ENCODE measurements around the gene TPRN.

GRCh38 chr9:137173796-137174664 lies 26.5 kb downstream of the TPRN start:
- TF ChIP-seq EGR1 (IDR thresholded peaks at IDR 0.05) = no peak
- no peak for TF ChIP-seq RAD21 (IDR thresholded peaks at IDR 0.05; ENCODE audit: low read depth)
- TF ChIP-seq EP300 (IDR thresholded peaks at IDR 0.05; ENCODE audit: borderline replicate concordance) = no peak
- TF ChIP-seq TAF1 (IDR thresholded peaks at IDR 0.05; ENCODE audit: low read depth) = no peak
- TF ChIP-seq CEBPB (IDR thresholded peaks at IDR 0.05) = no peak
- TF ChIP-seq MAX (IDR thresholded peaks at IDR 0.05) = no peak
- TF ChIP-seq YY1 (IDR thresholded peaks at IDR 0.05; ENCODE audit: low read depth) = no peak
- TF ChIP-seq, protein P1, sequence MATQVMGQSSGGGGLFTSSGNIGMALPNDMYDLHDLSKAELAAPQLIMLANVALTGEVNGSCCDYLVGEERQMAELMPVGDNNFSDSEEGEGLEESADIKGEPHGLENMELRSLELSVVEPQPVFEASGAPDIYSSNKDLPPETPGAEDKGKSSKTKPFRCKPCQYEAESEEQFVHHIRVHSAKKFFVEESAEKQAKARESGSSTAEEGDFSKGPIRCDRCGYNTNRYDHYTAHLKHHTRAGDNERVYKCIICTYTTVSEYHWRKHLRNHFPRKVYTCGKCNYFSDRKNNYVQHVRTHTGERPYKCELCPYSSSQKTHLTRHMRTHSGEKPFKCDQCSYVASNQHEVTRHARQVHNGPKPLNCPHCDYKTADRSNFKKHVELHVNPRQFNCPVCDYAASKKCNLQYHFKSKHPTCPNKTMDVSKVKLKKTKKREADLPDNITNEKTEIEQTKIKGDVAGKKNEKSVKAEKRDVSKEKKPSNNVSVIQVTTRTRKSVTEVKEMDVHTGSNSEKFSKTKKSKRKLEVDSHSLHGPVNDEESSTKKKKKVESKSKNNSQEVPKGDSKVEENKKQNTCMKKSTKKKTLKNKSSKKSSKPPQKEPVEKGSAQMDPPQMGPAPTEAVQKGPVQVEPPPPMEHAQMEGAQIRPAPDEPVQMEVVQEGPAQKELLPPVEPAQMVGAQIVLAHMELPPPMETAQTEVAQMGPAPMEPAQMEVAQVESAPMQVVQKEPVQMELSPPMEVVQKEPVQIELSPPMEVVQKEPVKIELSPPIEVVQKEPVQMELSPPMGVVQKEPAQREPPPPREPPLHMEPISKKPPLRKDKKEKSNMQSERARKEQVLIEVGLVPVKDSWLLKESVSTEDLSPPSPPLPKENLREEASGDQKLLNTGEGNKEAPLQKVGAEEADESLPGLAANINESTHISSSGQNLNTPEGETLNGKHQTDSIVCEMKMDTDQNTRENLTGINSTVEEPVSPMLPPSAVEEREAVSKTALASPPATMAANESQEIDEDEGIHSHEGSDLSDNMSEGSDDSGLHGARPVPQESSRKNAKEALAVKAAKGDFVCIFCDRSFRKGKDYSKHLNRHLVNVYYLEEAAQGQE (IDR thresholded peaks at IDR 0.05; ENCODE audit: low read depth) = no peak
- TF ChIP-seq TCF12 (IDR thresholded peaks at IDR 0.05; ENCODE audit: low read depth) = no peak
- TF ChIP-seq TEAD4 (IDR thresholded peaks at IDR 0.05) = no peak
- no peak for TF ChIP-seq ZBTB7A (IDR thresholded peaks at IDR 0.05; ENCODE audit: low read depth)
- no peak for TF ChIP-seq NFIC (IDR thresholded peaks at IDR 0.05)
- TF ChIP-seq CREB1 (IDR thresholded peaks at IDR 0.05; ENCODE audit: low read depth) = no peak
- TF ChIP-seq FOXM1 (IDR thresholded peaks at IDR 0.05; ENCODE audit: borderline replicate concordance, low read depth) = no peak
